Cardiac muscle cell (in vitro differentiated cells and primary cell): ENCODE measurements around the gene PTPRM. TPM values are rescaled to one million over a fixed set of nuclear protein-coding genes. Genes with fewer than 3 reads are reported as not detected.

Source experiments
- DNase-seq, 2 donors: peaks; one replicate each; pipeline versions ENCODE4 v3.0.0 to v3.0.0-alpha.2; 2010 to 2017; ENCODE audit warnings: low read depth in 1 of 2, low spot score in 1 of 2
- H3K27ac ChIP-seq: fragments of 200-600 bp; sonication (generic); 2 replicates; pipeline ENCODE4 v1.5.1; 2016
- H3K27me3 ChIP-seq: fragments of 200-600 bp; sonication (generic); 2 replicates; pipeline ENCODE4 v1.6.0; 2016; ENCODE audit warnings: control low read depth
- H3K36me3 ChIP-seq: fragments of 200-600 bp; sonication (generic); 2 replicates; pipeline ENCODE4 v1.5.1; 2016; ENCODE audit warnings: control low read depth
- H3K4me1 ChIP-seq: fragments of 200-600 bp; sonication (generic); 2 replicates; pipeline ENCODE4 v1.8.1; 2017; ENCODE audit warnings: low read depth, mild to moderate bottlenecking, mixed run types
- H3K4me3 ChIP-seq: fragments of 200-600 bp; sonication (generic); 2 replicates; pipeline ENCODE4 v1.5.1; 2016; ENCODE audit warnings: mild to moderate bottlenecking
- H3K9me3 ChIP-seq: fragments of 200-600 bp; sonication (generic); 2 replicates; pipeline ENCODE4 v1.5.1; 2017; ENCODE audit warnings: low read depth, mild to moderate bottlenecking, control low read depth
- CTCF ChIP-seq: IDR thresholded peaks from 2 replicates; pipeline ENCODE4 v1.5.1; 2012; ENCODE audit warnings: low read depth, mild to moderate bottlenecking, low read length
- polyA plus RNA-seq: library from polyadenylated mRNA; unstranded; fragments of >200 nt; fragmentation: Nextera tagmentation; extraction: Ambion mirVana; gene quantifications from 2 replicates; pipeline ENCODE4 v1.2.1, GENCODE V29; 2016
- total RNA-seq: library from RNA; depleted of rRNA; stranded (reverse); fragments of >200 nt; gene quantifications from 2 replicates; pipeline ENCODE4 v1.2.3, GENCODE V29; 2016

Gene PTPRM
- total and polyA plus RNA-seq, 2 experiments from 2014 or later = 26.5 to 48.8 TPM

GRCh38 chr18:8411492-8411891 lies 844.4 kb downstream of the PTPRM start:
- no peak for DNase-seq
- Histone ChIP-seq H3K4me3 (no peak overlapping the region), H3K27me3 (no peaks in the 10 kb centered on the region), H3K4me1 (no peaks in the 10 kb centered on the region), H3K9me3 (no peaks in the 10 kb centered on the region), H3K36me3 (no peaks in the 10 kb centered on the region), H3K27ac (no peak overlapping the region)
- no peak for TF ChIP-seq CTCF

- Histone ChIP-seq H3K4me3 (no peak overlapping the region), H3K27me3 (no peaks in the 10 kb centered on the region), H3K9me3 (no peaks in the 10 kb centered on the region), H3K27ac (no peak overlapping the region), H3K36me3 (no peaks in the 10 kb centered on the region), H3K4me1 (no peaks in the 10 kb centered on the region)
- no peak for TF ChIP-seq CTCF
- no peak for DNase-seq
These were observed 845.0 kb downstream of the PTPRM start for GRCh38 chr18:8412117-8412516.

- H3K4me3 ChIP-seq = no peak overlapping the region
- TF ChIP-seq CTCF = no peak
- no peaks in the 10 kb centered on the region for H3K4me1 ChIP-seq
- DNase-seq = no peak
- H3K36me3 ChIP-seq = no peaks in the 10 kb centered on the region
- H3K9me3 ChIP-seq = no peaks in the 10 kb centered on the region
- H3K27ac ChIP-seq = no peak overlapping the region
- H3K27me3 ChIP-seq = no peaks in the 10 kb centered on the region
These were observed 846.1 kb downstream of the PTPRM start for GRCh38 chr18:8413189-8413588.

- Histone ChIP-seq H3K27me3 (no peaks in the 10 kb centered on the region), H3K9me3 (no peaks in the 10 kb centered on the region), H3K4me1 (no peaks in the 10 kb centered on the region), H3K27ac (no peak overlapping the region), H3K4me3 (no peak overlapping the region), H3K36me3 (no peaks in the 10 kb centered on the region)
- no peak for DNase-seq
- TF ChIP-seq CTCF = no peak
These were observed 846.6 kb downstream of the PTPRM start for GRCh38 chr18:8413751-8414150.

GRCh38 chr18:8416212-8417019 lies 849.3 kb downstream of the PTPRM start:
- DNase-seq = no peak

More at GRCh38 chr18:8416212-8417019, 849.3 kb downstream of the PTPRM start:
- no peaks in the 10 kb centered on the region for H3K27me3 ChIP-seq
- H3K36me3 ChIP-seq = no peaks in the 10 kb centered on the region
- no peaks in the 10 kb centered on the region for H3K4me1 ChIP-seq
- TF ChIP-seq CTCF = no peak
- no peak overlapping the region for H3K27ac ChIP-seq
- no peaks in the 10 kb centered on the region for H3K9me3 ChIP-seq
- no peak overlapping the region for H3K4me3 ChIP-seq
